PFSK-1 (cell line): ENCODE results near the gene WASL.

Experiments
- FOXP2 ChIP-seq: optimal IDR thresholded peaks from 2 replicates; pipeline ENCODE3; 2011; ENCODE audit warnings: borderline replicate concordance, control low read depth, inconsistent platforms; ENCODE audit not compliant: insufficient read depth; ENCODE audit errors: extremely low read length, extremely low read depth
- POLR2AphosphoS5 ChIP-seq: IDR thresholded peaks from 2 replicates; pipeline ENCODE4 v1.6.1; 2012; ENCODE audit warnings: low read depth, mild to moderate bottlenecking, control low read depth, low read length, moderate library complexity
- SIN3A ChIP-seq: IDR thresholded peaks from 2 replicates; pipeline ENCODE4 v1.6.1; 2012; ENCODE audit warnings: mild to moderate bottlenecking, low read length, moderate library complexity, borderline replicate concordance; ENCODE audit not compliant: insufficient read depth
- TAF1 ChIP-seq: IDR thresholded peaks from 2 replicates; pipeline ENCODE4 v1.6.1; 2012; ENCODE audit warnings: low read length, control low read depth, borderline replicate concordance; ENCODE audit not compliant: insufficient read depth
- TF ChIP-seq, protein P1 (sequence below), 2 experiments: IDR thresholded peaks; 2 replicates each; pipeline versions ENCODE4 v1.6.1 to v1.8.0; 2011 to 2012; ENCODE audit warnings: low read depth in 2 of 2, low read length in 2 of 2, control low read depth in 1 of 2, inconsistent platforms in 1 of 2, mild to moderate bottlenecking in 1 of 2, moderate library complexity in 1 of 2; ENCODE audit not compliant: insufficient read depth in 1 of 2

The WASL gene

DNA sequence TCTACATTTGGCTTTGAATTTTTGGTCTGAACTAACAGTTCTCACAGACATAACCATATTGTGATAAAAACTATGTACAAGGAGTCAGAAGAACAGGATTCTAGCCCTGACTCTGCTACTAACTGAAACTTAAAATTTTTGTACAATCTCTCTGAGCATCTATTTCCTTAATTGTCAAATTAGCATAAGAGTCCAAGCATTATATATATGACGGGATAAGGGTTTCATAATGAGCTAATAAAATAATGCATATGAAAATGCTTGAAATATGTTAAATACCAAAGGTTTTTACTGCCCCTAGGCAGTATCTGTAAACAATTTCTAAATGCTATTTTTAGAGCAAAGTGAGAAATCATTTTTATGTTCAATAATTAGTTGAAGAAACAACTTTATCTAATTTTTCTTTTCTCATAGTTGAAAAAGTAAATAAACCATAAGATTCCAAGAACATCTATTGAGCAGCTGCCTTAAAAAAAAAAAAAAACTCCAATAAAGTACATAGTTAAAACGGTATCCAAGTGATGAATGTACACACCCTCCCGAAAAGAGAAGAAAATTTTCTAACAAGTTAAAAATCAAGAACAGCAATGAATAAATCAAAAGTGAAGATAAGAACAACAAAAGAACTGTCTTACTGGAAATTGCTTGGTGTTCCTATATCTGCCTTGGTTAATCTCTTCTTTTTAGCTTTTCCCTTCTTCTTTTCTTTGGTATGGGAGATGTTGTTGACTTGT lies 52.7 kb downstream of the WASL start:
- TF ChIP-seq, protein P1, sequence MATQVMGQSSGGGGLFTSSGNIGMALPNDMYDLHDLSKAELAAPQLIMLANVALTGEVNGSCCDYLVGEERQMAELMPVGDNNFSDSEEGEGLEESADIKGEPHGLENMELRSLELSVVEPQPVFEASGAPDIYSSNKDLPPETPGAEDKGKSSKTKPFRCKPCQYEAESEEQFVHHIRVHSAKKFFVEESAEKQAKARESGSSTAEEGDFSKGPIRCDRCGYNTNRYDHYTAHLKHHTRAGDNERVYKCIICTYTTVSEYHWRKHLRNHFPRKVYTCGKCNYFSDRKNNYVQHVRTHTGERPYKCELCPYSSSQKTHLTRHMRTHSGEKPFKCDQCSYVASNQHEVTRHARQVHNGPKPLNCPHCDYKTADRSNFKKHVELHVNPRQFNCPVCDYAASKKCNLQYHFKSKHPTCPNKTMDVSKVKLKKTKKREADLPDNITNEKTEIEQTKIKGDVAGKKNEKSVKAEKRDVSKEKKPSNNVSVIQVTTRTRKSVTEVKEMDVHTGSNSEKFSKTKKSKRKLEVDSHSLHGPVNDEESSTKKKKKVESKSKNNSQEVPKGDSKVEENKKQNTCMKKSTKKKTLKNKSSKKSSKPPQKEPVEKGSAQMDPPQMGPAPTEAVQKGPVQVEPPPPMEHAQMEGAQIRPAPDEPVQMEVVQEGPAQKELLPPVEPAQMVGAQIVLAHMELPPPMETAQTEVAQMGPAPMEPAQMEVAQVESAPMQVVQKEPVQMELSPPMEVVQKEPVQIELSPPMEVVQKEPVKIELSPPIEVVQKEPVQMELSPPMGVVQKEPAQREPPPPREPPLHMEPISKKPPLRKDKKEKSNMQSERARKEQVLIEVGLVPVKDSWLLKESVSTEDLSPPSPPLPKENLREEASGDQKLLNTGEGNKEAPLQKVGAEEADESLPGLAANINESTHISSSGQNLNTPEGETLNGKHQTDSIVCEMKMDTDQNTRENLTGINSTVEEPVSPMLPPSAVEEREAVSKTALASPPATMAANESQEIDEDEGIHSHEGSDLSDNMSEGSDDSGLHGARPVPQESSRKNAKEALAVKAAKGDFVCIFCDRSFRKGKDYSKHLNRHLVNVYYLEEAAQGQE (IDR thresholded peaks at IDR 0.05; ENCODE audit: insufficient read depth in 1 of 2, low read depth in 2 of 2, low read length in 2 of 2): no peak
- no peak for TF ChIP-seq FOXP2
- TF ChIP-seq POLR2AphosphoS5: no peak
- TF ChIP-seq TAF1: no peak
- TF ChIP-seq SIN3A: no peak

DNA sequence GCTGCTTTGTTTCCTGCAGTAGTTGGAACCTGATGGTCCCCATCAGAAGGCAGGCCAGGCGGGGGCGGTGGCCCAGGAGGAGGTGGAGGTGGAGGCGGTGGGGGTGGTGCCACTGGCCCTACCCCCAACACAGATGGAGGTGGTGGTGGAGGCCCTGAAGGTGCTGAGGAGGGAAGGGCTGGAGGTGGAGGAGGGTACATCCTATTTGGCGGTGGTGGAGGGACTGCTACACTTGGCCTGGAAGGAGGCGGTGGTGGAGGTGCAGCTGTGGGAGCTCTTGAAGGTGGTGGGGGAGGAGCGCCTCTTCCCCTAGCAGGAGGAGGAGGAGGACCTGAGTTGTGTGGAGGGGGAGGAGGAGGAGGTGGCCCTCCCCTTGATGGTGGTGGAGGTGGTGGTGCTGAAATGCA lies 56.3 kb downstream of the WASL start:
- TF ChIP-seq POLR2AphosphoS5 (no peak), TAF1 (no peak), SIN3A (no peak), FOXP2 (no peak)
- TF ChIP-seq, protein P1 (IDR thresholded peaks at IDR 0.05; ENCODE audit: insufficient read depth in 1 of 2, low read depth in 2 of 2, low read length in 2 of 2): no peak

DNA sequence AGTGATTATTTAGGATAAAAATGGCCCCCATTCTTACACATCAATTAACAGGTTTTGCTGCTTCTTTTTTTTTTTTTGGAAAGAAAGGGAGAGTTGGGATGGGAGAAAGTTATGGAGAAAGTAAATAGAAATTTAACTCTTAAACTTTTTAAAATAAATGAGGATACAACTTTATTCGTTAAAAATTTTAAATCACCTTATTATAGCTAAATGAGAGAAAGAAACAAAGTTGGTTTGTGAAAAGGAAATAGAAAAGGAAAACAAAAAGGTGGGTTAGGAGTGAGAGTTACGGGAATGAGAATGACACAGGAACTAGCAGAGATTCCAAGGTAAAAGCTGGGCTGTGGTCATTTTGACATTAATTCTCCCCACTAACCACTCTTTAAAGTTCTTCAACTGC lies 58.3 kb downstream of the WASL start:
- TF ChIP-seq, protein P1 (IDR thresholded peaks at IDR 0.05; ENCODE audit: insufficient read depth in 1 of 2, low read depth in 2 of 2, low read length in 2 of 2): no peak
- TF ChIP-seq FOXP2: no peak
- TF ChIP-seq SIN3A: no peak
- no peak for TF ChIP-seq POLR2AphosphoS5
- TF ChIP-seq TAF1: no peak

DNA sequence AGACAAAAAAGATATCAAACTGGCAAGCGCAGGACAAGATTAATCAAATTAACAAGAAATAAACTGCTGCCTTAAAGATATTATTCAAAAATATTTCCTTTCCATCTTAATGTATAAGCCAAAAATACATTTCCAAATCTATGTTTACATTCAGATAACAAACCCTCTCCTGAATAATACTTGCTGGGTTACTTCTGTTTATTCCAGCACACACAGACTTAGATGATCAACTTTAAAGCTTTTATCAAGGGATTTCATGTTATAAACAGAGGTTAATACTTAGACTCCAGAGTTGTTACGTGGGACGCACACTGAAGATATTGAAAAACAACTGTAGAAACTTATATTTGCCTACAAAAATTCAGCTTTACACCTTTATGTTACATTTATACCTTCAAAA lies 59.6 kb downstream of the WASL start:
- no peak for TF ChIP-seq TAF1
- no peak for TF ChIP-seq POLR2AphosphoS5
- TF ChIP-seq FOXP2: no peak
- TF ChIP-seq, protein P1 (IDR thresholded peaks at IDR 0.05; ENCODE audit: insufficient read depth in 1 of 2, low read depth in 2 of 2, low read length in 2 of 2): no peak
- no peak for TF ChIP-seq SIN3A

DNA sequence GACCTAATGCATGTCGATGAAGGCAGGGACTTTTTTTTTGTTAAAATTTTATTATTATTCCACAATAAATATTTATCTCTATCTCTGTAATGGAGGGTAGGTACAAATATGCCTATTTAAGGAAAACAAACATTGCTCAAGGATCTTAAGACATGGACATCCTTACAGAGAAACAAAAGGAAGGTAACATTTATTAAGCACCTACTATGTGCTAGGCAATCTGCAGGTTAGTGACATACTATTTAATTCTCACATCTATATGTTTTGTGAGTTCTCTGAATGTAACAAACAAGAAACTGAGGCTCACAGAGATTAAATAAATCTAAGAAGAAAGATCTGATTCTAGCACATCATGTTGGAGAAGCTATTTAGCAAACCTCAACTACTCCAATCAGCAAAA lies 61.1 kb downstream of the WASL start:
- TF ChIP-seq, protein P1 (IDR thresholded peaks at IDR 0.05; ENCODE audit: insufficient read depth in 1 of 2, low read depth in 2 of 2, low read length in 2 of 2): no peak
- no peak for TF ChIP-seq SIN3A
- TF ChIP-seq FOXP2: no peak
- TF ChIP-seq TAF1: no peak
- no peak for TF ChIP-seq POLR2AphosphoS5
